SK-N-SH treated with all-trans-retinoic acid at 6 μM for 48 hours (cell line): ENCODE results near the gene CPD.

ENCODE experiments used
- ATAC-seq: fragments of 200-7000 bp; cut with Tn5 transposase; 3 replicates; pipeline ENCODE4 v1.9.1; 2020; ENCODE audit warnings: mild to moderate bottlenecking, moderate library complexity
- ARNTL ChIP-seq: fragments of 450-650 bp; formaldehyde crosslinking; IDR thresholded peaks from 2 replicates; pipeline ENCODE4 v1.5.0; 2020; ENCODE audit warnings: low read depth, mild to moderate bottlenecking, moderate library complexity, borderline replicate concordance
- BACH2 ChIP-seq: fragments of 250-450 bp; sonication (Bioruptor Pico); IDR thresholded peaks from 2 replicates; pipeline ENCODE4 v1.9.0; 2021; ENCODE audit warnings: mild to moderate bottlenecking, borderline replicate concordance
- CREB5 ChIP-seq: fragments of 250-450 bp; sonication (Bioruptor Pico); IDR thresholded peaks from 2 replicates; pipeline ENCODE4 v1.5.1; 2020; ENCODE audit warnings: low read depth, mild to moderate bottlenecking, moderate library complexity
- CSDC2 ChIP-seq: fragments of 250-450 bp; sonication (Bioruptor Pico); IDR thresholded peaks from 2 replicates; pipeline ENCODE4 v1.5.0; 2020; ENCODE audit warnings: mild to moderate bottlenecking, moderate library complexity
- ESRRG ChIP-seq: fragments of 250-450 bp; sonication (Bioruptor Pico); IDR thresholded peaks from 2 replicates; pipeline ENCODE4 v1.6.1; 2021; ENCODE audit warnings: mild to moderate bottlenecking
- GLIS3 ChIP-seq: fragments of 250-450 bp; sonication (Bioruptor Pico); IDR thresholded peaks from 2 replicates; pipeline ENCODE4 v1.5.0; 2020; ENCODE audit warnings: mild to moderate bottlenecking, moderate library complexity
- ISL1 ChIP-seq: fragments of 250-450 bp; sonication (Bioruptor Pico); IDR thresholded peaks from 2 replicates; pipeline ENCODE4 v2.1.2; 2022; ENCODE audit warnings: mild to moderate bottlenecking, moderate library complexity
- OSR1 ChIP-seq: fragments of 250-450 bp; sonication (Bioruptor Pico); IDR thresholded peaks from 2 replicates; pipeline ENCODE4 v1.8.0; 2022; ENCODE audit warnings: moderate library complexity, mild to moderate bottlenecking, inconsistent platforms
- PATZ1 ChIP-seq: fragments of 250-450 bp; sonication (Bioruptor Pico); IDR thresholded peaks from 2 replicates; pipeline ENCODE4 v1.8.0; 2020; ENCODE audit warnings: mild to moderate bottlenecking, moderate library complexity, borderline replicate concordance
- POU6F1 ChIP-seq: fragments of 250-450 bp; sonication (Bioruptor Pico); IDR thresholded peaks from 2 replicates; pipeline ENCODE4 v1.8.0; 2021; ENCODE audit warnings: low read depth, mild to moderate bottlenecking, moderate library complexity, borderline replicate concordance
- PPARA ChIP-seq: fragments of 250-450 bp; sonication (Bioruptor Pico); IDR thresholded peaks from 2 replicates; pipeline ENCODE4 v1.5.0; 2020; ENCODE audit warnings: mild to moderate bottlenecking, borderline replicate concordance
- RARB ChIP-seq: fragments of 250-450 bp; sonication (Bioruptor Pico); IDR thresholded peaks from 2 replicates; pipeline ENCODE4 v1.8.0; 2021; ENCODE audit warnings: mild to moderate bottlenecking, moderate library complexity
- TCF4 ChIP-seq: fragments of 250-450 bp; sonication (Bioruptor Pico); IDR thresholded peaks from 2 replicates; pipeline ENCODE4 v1.8.0; 2021; ENCODE audit warnings: mild to moderate bottlenecking, moderate library complexity, borderline replicate concordance
- TSHZ2 ChIP-seq: fragments of 250-450 bp; sonication (Bioruptor Pico); IDR thresholded peaks from 2 replicates; pipeline ENCODE4 v1.5.0; 2020; ENCODE audit warnings: mild to moderate bottlenecking, moderate library complexity
- ZC3H10 ChIP-seq: fragments of 250-450 bp; sonication (Bioruptor Pico); IDR thresholded peaks from 2 replicates; pipeline ENCODE4 v1.5.1; 2021; ENCODE audit warnings: mild to moderate bottlenecking, moderate library complexity
- ZFP3 ChIP-seq: fragments of 250-450 bp; sonication (Bioruptor Pico); IDR thresholded peaks from 2 replicates; pipeline ENCODE4 v1.5.0; 2020; ENCODE audit warnings: mild to moderate bottlenecking, moderate library complexity
- ZFP30 ChIP-seq: fragments of 450-650 bp; formaldehyde crosslinking; IDR thresholded peaks from 2 replicates; pipeline ENCODE4 v1.5.0; 2022; ENCODE audit warnings: mild to moderate bottlenecking, moderate library complexity
- ZNF565 ChIP-seq: fragments of 450-650 bp; formaldehyde crosslinking; conservative IDR thresholded peaks from 2 replicates; pipeline ENCODE4 v1.5.0; 2020; ENCODE audit warnings: low read depth, mild to moderate bottlenecking, moderate library complexity
- ZNF70 ChIP-seq: fragments of 450-650 bp; formaldehyde crosslinking; IDR thresholded peaks from 2 replicates; pipeline ENCODE4 v1.5.0; 2020; ENCODE audit warnings: mild to moderate bottlenecking, moderate library complexity
- ZNF8 ChIP-seq: fragments of 450-650 bp; formaldehyde crosslinking; IDR thresholded peaks from 2 replicates; pipeline ENCODE4 v1.5.0; 2020; ENCODE audit warnings: mild to moderate bottlenecking, moderate library complexity

CPD gene

GRCh38 chr17:30361766-30362279, 16.9 kb upstream of the CPD start (continued):
- TF ChIP-seq ZNF70 (CRISPR knock-in tag) (no peak), CSDC2 (no peak), PATZ1 (no peak), ESRRG (no peak)
- TF ChIP-seq, all 23 proteins: peak for 0

- no peak for TF ChIP-seq GLIS3
- TF ChIP-seq BACH2 (CRISPR knock-in tag), result no peak
- TF ChIP-seq PPARA (CRISPR knock-in tag), result no peak
- TF ChIP-seq ZNF565 (CRISPR knock-in tag), result no peak
- no peak for TF ChIP-seq POU6F1 (CRISPR knock-in tag)
- no peak for TF ChIP-seq CSDC2
- no peak for TF ChIP-seq ARNTL (CRISPR knock-in tag)
- no peak for TF ChIP-seq PATZ1
- no peak for TF ChIP-seq ZC3H10 (CRISPR knock-in tag)
- TF ChIP-seq TCF4, result no peak
- no peak for TF ChIP-seq TSHZ2 (CRISPR knock-in tag)
- TF ChIP-seq ZNF8 (CRISPR knock-in tag), result no peak
- no peak for TF ChIP-seq CREB5 (CRISPR knock-in tag)
- TF ChIP-seq ZNF70 (CRISPR knock-in tag), result no peak
- no peak for TF ChIP-seq ZFP3 (CRISPR knock-in tag)
- no peak for TF ChIP-seq ZFP30 (CRISPR knock-in tag)
- ATAC-seq, result no peak
Measured at GRCh38 chr17:30363715-30364202, 15.0 kb upstream of the CPD start.

GRCh38 chr17:30366536-30366935, 12.2 kb upstream of the CPD start:
- no peak for TF ChIP-seq ZFP30 (CRISPR knock-in tag)
- TF ChIP-seq RARB (CRISPR knock-in tag), result no peak
- TF ChIP-seq OSR1 (CRISPR knock-in tag), result no peak
- no peak for TF ChIP-seq GLIS3
- TF ChIP-seq CSDC2, result no peak
- TF ChIP-seq ZFP3 (CRISPR knock-in tag), result no peak
- no peak for TF ChIP-seq ZNF70 (CRISPR knock-in tag)
- no peak for TF ChIP-seq ZNF565 (CRISPR knock-in tag)
- TF ChIP-seq ZNF8 (CRISPR knock-in tag), result no peak
- no peak for TF ChIP-seq TSHZ2 (CRISPR knock-in tag)
- no peak for TF ChIP-seq TCF4
- no peak for TF ChIP-seq ARNTL (CRISPR knock-in tag)
- TF ChIP-seq BACH2 (CRISPR knock-in tag), result no peak
- no peak for TF ChIP-seq PPARA (CRISPR knock-in tag)
- TF ChIP-seq POU6F1 (CRISPR knock-in tag), result no peak
- no peak for TF ChIP-seq ZC3H10 (CRISPR knock-in tag)
- TF ChIP-seq ISL1 (CRISPR knock-in tag), result no peak
- no peak for ATAC-seq
